Sigmoid colon (tissue), 4 donors: ENCODE results near the gene LRRC57.

Experiments used
- EP300 ChIP-seq, 4 donors: sonication (generic); formaldehyde crosslinking; IDR thresholded peaks; one replicate each; pipeline ENCODE4 v1.6.1; 2017; ENCODE audit warnings: antibody characterized with exemption in 4 of 4
- POLR2A ChIP-seq, 2 donors: fragments of 450-650 bp; IDR thresholded peaks; one replicate each; pipeline ENCODE4 v1.6.1; 2016; ENCODE audit warnings: antibody characterized with exemption in 2 of 2, mild to moderate bottlenecking in 2 of 2, moderate library complexity in 2 of 2
- POLR2AphosphoS5 ChIP-seq, 4 donors: sonication (generic); formaldehyde crosslinking; IDR thresholded peaks; one replicate each; pipeline ENCODE4 v1.6.1; 2017; ENCODE audit warnings: antibody characterized with exemption in 4 of 4
- TF ChIP-seq, protein P1 (sequence below), 4 experiments: fragments of 450-650 bp in 3 of 4; fragments of 200-600 bp in 1 of 4; IDR thresholded peaks; one replicate each; pipeline ENCODE4 v1.5.1; 2016 to 2019; ENCODE audit warnings: antibody characterized with exemption in 4 of 4, mild to moderate bottlenecking in 3 of 4, moderate library complexity in 2 of 4

DNA sequence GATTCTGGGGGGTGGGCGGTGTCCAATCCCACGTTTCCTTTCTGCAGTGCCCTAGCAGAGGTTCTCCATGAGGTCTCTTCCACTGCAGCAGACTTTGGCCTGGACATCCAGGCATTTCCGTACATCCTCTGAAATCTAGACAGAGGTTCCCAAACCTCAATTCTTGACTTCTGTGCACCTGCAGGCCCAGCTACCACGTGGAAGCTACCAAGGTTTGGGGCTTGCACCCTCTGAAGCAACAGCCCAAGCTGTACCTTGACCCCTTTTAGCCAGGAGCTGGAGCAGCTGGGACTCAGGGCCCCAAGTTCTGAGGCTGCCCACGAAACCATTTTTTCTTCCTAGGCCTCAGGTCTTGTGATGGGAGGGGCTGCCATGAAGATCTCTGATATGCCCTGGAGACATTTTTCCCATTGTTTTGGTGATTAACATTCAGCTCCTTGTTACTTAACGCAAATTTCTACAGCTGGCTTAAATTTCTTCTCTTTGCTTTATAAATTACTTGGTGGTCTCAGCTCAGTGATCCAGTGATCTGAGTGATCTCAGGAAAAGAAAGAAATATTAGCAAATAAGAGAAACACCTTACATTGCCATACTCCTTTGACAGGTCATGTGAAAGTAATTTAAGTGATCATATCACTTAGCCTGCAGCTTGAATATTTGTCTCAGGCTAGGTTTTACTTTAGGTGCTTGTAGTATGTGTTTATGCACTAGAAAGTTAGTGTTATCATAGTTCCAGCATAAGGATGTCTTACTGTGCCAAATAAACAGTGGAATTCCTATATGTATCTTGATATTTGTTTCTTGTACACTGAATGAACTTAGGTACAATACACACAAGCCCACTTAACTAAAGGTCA is 50.2 kb downstream of the LRRC57 start:
- TF ChIP-seq, protein P1, sequence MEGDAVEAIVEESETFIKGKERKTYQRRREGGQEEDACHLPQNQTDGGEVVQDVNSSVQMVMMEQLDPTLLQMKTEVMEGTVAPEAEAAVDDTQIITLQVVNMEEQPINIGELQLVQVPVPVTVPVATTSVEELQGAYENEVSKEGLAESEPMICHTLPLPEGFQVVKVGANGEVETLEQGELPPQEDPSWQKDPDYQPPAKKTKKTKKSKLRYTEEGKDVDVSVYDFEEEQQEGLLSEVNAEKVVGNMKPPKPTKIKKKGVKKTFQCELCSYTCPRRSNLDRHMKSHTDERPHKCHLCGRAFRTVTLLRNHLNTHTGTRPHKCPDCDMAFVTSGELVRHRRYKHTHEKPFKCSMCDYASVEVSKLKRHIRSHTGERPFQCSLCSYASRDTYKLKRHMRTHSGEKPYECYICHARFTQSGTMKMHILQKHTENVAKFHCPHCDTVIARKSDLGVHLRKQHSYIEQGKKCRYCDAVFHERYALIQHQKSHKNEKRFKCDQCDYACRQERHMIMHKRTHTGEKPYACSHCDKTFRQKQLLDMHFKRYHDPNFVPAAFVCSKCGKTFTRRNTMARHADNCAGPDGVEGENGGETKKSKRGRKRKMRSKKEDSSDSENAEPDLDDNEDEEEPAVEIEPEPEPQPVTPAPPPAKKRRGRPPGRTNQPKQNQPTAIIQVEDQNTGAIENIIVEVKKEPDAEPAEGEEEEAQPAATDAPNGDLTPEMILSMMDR (IDR thresholded peaks at IDR 0.05): no peak
- TF ChIP-seq POLR2A (IDR thresholded peaks at IDR 0.05) (no peak), POLR2AphosphoS5 (IDR thresholded peaks at IDR 0.05) (no peak), EP300 (IDR thresholded peaks at IDR 0.05) (no peak)
